C1 segment of cervical spinal cord (tissue), 14 donors: ENCODE results near the gene LMO1.

Experiments
- DNase-seq, 14 donors: peaks; one replicate each; lab custom pipeline; 2025; lab: John Stamatoyannopoulos, UW

LMO1 gene

DNA sequence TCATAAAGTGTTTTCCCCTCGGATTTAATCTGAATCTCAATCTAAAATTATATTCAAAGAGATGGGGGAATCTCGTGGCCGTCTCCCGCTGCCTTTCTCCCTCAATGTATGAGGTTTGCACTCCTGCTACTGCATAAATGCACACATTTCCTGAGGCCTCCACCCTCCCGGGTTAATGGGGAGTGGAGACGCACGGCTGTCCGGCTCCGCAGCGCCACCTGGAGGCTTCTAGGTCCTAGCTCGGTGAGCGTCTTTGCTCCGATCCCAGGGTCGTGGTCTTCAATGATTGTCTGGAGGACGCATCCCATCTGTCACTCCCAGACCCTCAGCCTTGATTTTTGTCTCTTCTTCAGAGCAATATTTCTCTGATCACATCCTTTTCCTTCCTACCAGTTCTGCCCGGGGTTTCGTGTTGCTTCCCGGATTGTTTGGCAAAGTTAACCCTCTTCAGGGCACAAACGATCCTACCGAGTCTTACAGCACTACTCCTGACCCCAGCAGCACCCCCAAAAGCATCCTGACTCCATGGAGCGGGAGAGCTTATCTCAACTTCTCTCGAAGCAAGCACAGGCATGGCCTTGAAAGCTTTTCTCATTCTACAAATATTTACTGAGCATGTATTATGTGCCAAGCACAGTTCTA, at the start of gene LMO1:
Gene LMO1 (minus strand): TSS at position 110 of the 642 bp plus-strand sequence. CDS start 516 bp downstream, outside the sequence.
- peak in 12 of 14 donors; percentile 33 to 77 (median 54) for DNase-seq

DNA sequence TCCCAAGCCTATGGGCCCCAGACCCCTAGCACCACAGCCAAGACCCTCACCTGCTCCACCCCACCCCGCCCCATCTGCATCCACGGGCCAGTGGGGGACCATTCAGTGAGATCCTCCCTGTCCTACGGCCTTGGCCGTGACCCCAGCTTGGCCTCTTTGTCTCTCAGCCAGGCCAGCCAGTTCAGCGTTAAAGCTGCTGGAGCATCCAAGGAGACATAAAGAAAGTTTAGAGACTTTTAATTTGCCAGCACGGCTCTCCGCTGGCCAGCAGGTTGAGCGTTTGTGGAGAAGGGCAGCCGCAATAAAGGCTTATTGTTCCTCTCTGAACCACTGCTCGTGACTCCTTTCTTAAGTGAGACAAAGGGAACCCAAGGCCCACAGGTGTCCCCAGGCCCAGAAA, 49.3 kb upstream of the LMO1 start:
- no peak for DNase-seq

DNA sequence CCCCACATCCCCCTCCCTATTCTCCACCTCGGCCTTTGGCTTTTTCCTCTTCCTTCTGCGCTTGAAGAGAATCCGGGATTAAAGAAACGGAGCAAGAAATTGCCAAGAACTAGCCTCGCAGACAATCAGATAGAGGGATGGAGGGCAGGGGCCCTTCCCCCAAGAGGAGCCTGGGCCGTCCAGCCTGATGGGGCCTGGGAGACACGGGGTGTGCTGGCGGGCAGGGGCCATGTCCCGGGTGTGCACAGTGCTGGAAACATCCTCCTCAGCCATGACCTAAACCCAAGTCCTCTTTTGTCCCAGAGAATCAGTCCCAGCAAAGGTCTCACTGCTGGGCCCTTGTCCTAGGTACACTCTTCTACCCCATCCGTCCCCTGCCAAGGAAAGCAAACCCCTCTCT, 47.7 kb upstream of the LMO1 start:
- no peak for DNase-seq

DNA sequence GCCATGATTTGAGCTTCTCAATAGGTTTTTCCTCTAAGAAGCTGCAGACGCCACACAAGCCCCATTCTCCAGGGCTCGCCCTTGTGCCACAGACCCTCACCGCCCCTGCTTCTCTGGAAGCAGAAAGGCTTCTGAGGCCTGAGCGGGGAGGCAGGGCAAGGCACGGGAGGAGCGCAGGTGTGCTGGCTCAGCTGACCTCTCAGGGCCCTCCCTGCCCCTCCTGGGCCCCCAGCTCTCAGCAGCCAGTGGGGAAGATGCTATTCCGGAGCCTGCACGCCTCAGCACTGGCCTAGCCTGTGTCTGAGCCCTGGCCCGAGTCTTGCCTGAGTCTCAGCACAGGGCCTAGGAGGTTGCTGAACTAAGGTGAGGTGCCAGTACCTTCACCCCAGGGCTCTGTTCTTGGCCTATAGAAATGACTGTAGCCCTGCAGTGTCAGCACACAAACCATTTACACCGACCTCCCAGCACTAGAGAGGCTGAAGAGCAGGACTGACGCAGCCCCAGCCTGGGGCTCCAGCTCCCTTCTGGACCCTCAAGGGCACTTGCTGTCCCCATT, 47.1 kb upstream of the LMO1 start:
- no peak for DNase-seq

DNA sequence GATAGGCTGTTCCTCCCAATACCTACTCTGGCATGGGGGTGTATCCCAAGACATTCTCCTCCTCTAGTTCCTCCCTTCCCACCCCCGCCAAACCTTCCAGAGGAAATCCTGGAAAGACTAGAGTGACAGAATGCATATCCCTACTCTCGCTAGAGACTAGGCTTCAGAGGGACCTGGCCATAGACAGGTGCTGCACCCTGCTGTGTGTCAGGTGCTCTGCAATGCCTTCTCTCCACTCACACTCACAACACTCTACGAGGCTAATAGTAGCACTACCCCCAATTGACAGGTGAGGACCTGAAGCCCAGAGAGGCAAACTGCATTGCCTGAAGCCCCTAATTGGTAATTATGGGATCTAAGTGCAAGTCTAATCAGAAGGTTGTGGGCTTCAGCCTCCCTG, 46.2 kb upstream of the LMO1 start:
- DNase-seq, result no peak

DNA sequence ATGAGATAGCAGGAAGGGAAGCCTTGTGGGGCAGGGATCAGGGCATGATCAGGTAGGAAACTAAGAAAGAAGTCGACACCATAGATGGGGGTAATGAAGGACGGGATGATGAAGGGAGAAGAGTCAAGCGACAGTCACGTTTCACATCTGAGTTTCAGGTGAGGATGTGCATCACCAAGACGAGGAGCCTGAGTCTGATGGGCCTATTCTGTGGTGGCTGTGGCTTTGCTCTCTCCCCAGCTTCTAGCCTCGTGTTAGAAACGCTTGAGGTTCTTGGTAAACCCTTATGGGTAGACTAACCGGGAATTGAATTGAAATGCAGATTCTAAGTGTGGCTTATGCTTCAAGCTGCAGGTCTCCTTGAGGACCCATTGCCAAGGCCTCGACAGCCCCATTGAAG, 45.6 kb upstream of the LMO1 start:
- DNase-seq, result no peak

DNA sequence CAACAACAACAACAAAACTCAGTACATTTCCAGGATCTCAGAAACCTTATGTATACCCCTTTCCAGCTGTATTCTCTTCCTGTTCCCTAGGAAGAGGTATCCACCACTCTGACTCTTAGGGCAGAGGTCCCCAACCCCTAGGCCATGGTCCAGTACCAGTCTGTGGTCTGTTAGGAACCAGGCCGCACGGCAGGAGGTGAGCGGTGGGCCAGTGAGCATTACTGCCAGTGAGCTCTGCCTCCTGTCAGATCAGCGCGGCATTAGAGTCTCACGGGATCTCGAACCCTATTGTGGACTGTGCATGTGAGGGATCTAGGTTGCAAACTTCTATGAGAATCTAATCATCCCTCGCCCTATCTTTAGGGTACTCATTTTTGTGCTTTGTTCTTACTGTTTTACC, 43.9 kb upstream of the LMO1 start:
- no peak for DNase-seq

DNA sequence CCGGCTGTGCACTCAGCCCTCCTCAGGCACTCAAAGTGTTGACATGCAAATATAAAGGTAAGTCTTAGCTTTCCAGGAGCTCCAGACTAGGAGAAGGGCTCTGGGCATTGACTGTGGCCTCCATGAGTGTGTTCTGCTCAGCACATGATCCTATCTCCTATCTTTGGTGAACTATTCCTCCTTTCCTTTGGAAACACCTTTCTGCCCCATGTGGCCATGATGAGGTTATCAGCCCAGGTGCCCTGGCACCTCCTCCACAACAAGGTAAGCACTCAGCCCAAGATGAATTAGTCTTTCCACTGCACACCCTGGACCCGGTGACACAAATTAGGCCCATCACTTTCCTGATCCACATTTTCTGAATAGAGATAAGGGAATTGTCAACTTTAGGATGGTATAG, 37.9 kb upstream of the LMO1 start:
- DNase-seq, result no peak

DNA sequence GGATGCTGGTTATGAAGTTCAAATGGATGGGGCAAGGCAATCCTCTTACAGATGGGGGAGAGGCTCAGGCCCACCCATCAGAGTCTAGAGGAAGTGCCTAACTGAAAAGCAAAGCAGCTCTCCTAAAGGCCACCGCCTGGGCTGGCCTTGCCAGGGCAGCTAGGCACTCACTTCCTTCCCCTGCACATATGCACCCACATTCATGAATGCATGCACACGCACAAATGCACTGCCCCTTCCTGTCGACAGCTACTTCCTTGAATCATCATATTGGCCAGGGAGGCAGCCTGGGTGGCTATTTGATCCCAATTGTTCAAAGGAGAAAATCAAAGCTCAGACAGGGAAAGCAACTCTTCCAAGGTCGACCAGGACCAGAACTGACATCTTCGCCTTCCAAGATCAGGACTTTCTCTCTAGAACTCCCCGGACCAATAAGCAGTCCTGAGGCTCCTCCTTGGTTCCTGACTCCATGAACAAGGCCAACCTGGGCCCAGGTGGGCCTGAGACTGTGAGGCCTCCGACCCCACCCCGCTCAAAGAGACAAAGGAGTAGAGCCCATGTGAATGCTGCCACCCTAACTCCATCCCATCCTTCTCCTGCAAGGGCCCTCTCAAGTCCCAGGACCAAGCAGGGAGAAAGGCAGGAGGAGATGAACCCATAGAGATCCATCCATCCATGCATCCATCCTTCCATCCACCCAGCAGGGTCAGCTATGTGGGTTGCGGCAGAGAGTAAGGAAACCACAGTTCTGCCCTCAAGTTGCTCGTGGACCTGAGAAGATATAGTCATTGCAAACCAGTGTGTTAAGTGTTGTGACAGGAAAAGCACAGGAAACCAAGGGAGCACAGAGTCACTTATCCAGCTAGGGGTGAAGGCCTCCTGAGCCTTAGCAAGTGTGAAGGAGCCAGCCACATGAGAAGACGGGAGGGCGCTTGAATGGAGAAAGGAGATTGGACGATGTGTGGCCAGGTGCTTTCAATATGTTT, 35.4 kb upstream of the LMO1 start:
- DNase-seq, result no peak

DNA sequence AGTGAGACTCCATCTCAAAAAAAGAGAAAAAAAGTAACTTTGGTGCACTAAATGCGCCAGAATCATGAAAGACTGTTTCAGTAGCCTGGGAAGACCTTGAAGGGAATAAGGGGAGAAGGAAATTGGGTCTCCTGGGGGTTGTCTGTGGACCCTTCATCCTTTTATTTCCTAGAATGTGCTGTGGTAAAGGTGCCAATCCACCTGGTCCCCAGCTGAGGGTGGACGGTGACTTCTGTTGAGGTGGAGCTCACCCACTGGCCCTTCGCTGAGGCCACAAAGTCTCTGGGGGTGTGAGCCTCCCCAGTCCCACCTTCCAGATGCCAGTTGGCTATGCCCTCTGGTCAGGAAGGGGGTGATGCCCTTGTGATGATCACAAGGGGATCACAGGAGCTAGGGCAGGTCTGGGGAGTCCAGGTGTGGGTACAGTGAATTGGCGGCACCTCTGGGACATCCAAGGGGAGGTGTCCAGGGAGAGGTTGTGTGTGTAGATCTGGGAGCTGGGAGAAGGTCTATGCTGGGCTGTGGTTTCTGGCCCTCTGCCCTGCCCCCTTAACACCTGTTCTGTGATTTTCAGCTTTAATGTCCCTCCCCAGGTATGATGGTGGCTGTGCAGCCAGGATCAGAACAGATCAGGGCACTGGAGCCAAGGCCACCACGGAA, 34.2 kb upstream of the LMO1 start:
- no peak for DNase-seq

DNA sequence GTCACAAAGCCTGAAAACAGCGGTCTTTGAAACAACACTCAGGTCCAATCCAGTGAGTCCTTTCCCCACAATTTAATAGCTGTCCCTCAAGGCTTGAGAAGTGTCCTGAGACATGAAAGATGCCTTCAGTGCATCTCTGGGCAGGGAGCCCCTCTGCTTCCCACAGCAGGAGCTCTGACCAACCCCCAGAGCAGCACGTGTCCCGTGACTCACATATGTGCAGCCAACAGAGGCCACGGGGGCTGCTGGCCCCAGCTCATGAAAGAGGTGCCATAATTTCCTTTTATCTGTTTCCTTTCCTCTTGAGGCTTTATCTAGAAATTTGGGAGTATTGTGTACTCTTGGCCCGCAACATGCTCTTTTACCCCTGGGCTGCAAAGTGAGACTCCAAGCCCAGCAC, 33.2 kb upstream of the LMO1 start:
- no peak for DNase-seq

DNA sequence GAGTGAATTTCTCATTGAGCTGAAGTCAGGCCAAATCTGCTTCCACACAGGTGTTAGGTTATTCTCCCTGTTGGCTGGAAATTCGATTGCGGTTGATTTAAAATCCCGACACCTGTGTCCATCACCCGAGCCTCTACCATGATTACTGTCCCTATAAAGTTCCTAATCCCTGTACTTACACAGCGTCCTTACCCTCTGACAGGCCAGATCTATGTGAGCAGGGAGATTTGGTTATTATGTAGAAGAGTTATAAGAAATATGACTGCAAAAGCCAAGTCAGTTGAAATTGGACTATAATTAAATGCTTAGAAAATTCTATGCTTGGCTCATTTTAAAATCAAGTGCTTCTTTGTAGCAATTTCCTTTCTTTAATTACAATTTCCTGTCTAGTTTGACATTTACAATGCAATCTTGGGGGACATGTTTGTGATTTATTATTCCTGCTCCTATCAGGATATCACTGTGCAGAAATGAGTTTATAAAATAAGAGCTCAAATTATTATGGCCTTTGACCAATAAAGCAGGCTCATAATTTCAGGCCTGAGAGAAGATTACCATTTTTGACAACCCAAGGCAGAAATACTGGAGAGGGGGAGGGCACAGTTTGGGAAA, 32.5 kb upstream of the LMO1 start:
- DNase-seq, result no peak

DNA sequence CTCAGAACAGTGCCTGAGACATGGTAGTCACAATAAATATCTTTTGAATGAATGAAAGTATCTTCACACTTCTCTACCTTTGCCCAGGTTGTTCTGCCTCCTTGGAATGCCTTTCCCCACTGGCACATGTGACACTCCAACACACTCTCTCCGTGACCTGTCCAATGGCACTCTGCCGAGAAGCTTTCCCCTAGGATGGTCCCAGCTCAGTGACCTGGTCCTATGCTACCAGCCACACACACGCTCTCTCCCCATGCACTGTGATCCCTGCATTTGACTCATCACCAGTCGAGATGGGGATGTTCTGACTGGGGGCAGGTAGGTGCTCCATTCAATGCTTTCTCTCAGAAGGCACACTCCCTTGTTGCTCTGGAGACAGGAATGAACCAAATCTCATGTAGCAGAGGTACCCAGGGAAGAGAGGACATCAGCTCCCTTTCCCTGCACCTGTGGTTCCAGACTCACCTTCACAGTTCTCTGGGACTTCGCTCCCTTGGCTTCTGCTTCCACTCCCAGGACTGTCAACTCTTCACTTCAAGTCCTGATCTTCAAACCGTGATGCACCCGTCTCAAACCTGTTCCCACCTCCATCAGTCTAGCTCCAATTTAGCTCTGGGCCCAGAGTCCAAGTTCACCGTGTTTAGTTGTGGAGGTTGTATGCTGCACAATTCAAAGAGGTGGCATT, 30.7 kb upstream of the LMO1 start:
- DNase-seq, result no peak

DNA sequence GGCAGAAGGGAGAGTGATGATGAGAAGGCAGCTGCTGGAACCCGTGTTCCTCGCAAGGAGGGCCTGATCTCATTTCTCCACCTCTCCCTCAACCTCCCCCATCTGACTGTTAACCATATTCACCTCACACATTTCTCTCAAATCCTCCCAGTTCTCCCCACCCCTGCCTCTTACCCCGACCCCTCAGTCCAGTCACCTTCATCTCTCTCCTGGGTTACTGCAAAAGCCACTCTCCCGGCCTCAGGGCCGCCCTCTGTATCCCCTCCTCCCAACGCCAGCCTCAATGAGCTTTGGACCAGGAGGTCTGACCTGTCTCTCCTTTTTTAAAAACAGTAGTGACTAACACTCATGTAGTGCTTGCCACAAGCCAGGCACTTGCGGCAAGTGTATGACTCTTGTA, 29.5 kb upstream of the LMO1 start:
- DNase-seq, result no peak

DNA sequence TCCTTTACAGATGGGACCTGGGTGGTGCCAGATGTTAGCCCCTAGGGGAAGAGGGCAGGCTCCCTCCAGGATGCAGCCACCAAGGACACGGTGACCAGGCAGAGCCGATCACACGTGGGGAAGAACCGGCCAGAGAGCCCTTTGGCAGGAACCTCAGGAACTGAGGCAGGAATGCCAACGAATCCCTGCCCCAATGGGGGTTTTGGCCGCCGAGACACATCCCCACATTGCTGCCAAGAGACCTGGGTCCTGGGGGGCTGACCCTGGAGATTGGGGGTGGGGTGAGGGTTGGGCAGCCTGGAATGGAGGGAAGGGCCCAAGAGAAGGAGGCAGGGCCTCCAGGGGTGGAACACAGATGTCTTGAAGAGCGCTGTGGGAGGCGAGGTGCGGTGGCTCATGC, 28.7 kb upstream of the LMO1 start:
- no peak for DNase-seq

DNA sequence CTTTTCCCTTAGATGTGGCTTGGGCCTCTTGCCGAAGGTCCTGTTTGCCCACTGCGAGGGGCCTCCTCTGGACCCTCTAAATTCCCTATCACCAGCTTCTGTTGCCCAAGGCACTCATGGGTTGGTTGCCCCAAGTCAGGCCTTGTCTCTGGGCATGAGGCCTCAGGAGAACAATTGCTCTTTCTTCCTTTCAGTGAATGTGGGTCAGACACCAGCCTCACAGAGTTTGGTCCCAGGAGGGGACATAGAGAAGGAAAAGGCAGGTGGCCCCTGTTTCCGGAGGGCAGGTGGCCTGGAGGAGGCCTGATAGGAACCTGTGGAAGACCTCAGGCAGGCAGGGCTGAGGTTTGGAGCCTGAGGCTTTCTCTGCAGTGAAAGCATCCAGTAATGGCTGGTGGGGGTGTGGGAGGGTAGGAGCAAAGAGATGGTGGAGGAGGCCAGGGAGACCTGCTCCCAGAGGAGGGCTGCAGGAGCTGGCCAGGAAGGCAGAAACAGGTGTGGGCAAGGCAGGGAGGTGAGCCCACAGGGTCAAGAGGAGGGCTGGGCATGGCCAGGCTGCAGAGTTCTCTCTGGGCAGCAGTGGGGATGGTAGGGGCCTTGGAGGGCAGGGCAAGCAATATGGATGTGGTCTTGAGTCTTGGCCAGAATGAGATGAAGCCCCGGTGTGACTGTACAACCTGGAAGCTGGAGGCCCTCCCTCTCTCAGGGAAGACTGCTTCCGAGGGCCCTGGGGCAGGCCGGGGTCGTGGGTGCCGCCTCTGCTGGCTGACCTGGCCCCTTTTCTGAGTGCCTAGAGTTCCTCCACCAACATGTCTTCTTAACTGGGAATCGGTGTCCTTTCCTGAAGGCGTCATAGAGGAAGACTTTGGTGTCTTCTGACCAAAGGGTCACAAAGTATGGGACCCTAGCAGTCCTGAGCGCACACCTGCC, 28.0 kb upstream of the LMO1 start:
- no peak for DNase-seq

DNA sequence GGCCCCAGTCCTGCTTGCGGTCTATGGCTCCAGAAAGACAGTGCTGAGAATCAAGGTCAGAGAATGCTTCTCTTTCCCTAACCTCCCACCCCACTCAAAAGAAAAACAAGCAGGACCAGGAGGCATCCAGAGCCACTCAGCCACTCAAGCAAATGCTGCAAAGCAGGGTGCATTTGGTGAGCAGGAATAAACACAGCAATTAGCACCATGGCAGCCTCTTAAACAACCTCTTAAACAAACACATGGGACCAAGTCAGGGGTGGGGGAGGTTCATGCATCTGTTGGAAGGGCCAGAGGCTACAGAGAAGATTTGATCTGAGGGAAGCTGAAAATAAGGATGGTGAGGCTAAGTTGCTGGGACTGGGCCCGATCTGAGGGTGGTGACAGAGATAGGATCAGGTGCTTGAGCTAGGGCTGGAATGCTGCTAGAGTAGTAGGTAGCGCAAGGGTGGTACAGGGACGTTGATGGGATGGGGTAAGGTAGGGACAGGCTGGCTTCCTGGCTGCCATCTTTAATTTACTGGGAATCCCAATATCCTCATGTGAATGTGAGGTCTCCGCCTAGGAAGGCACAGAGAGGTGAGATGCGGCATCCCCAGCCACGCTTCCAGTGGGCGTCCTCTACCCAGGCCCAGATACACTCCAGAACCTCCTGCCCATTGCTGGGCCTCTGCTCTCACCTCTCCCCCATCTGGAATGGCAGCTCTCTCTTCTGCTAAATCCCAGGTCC, 26.6 kb upstream of the LMO1 start:
- no peak for DNase-seq

DNA sequence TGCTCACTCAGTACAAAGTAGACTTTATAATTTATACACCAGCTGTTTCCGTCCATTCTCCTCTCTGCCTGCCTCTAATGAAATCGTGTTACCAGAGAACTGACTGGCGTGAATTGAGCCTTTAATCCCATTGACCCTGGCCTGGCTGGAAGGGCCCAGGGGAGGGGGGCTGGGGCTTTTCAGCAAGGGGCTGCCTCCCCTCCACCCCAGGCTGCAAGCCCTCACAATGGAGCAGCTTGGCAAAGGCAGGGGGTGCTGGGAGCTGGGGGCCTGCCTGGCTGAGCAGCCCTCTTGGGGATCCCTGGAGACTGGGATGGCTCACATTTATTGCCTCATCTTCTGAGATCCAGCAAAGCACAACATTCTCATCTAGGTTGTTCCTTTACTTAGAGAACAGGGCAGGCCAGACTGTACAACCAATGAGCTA, 25.8 kb upstream of the LMO1 start:
- peak in 1 of 14 donors; percentile 42 for DNase-seq

DNA sequence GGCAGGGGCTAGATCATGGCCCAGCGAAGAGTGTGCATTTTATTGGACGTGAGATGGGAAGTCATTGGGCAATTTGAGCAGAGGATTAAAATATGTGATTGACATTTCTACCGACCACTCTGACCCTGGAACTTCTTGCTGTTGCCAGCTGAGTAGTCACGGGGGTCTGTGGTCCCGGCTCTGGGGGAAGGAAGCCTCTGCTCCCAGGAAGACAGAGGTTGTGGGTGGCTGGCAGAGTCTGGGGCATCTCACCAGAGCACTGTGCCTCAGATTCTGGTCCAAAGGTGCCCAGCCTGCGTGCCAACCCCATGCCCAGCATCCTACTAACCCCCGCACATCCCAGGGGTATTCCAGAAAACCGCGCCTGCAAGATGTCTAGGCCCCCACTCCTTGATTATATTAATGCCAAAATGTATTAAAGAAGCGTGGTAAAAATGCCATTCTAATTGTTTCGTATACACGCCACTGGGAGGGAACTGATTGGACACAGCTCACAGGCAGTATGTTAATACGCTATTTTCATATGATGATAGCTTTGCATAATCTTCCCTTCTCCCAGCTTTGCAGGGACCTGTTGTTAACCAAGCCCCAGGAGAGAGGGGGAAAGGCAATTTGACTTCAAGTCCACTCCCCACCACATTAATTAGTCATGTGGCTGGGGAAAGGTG, 25.3 kb upstream of the LMO1 start:
- no peak for DNase-seq
